ENCODE results near the gene SCN7A.
A peak's percentile ranks its signal among the peaks of the same experiment; 100 is the strongest.

Gene SCN7A

DNA sequence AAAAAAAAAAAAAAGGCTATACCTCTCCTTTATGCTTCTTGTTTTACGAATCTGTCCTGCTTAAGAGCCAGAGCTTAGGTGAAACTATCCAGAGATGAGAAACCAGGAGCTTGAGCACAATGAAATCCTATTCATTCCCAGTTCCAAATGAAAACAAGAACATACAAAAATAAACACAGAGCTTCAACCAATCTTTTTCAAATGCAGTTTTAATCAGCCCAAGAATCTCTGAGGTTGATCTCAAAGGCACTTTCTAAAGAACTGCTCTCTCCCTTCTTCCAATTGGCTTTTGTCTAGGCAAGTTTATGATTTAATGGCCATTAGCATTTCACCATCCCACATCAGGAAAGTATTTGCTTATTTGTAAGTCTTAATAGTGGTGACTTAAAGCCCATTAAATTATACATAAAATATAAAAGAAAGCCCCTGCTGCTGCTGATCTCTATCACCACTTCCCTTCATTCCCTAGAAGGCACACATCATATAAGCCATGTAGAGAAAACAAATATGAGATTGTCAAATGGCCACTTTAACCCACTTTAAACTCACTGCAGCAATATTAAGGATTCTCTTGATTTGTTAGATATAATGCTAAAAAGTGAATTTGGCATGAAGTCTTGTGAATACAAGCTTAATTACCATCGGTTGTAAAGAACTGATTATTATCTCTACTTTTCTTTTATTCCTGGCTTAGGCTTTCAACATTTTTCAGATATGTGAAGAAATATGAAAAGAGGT, 89.0 kb downstream of the SCN7A start:
- DNase-seq (ENCODE audit: low read depth, low spot score) = peak; percentile 5

DNA sequence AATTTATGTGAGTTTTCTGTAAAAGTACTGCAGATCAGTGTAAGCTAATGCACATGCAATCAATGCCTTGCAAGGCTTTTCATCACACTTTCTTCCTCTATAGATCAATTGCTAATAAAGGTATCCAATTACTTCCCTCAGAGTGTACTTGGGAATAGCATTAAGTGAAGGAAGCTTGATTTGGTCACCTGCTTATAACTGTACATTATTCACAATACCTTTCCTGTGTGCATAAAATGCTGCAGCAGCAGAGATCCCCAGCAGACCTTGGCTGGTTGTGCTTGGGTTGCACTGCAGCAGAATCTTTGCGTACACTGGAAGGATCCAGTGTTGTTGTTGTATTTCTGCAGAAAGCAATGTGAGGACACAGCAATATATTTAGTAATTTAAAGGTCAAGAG, 99.8 kb downstream of the SCN7A start:
- no peak for DNase-seq (ENCODE audit: low read depth, low spot score)

DNA sequence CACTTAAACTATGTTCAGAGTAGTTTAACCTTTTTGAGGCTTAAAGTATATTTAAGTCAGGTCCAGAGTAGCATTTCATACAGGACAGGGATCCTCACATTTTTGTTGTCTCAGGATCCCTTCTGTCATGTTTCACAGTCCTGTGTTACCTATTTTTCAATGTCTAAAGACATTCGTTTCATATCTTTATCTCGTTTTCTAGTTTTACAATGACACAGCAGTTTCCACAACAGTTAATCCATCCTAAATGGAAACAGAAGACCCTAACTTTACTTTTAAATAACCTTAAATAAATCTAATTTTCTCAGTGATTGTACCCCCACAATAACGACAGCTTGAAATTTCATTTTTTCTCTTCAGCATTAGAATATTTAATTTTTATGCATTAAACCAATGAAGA, 101.0 kb downstream of the SCN7A start:
- no peak for DNase-seq (ENCODE audit: low read depth, low spot score)

DNA sequence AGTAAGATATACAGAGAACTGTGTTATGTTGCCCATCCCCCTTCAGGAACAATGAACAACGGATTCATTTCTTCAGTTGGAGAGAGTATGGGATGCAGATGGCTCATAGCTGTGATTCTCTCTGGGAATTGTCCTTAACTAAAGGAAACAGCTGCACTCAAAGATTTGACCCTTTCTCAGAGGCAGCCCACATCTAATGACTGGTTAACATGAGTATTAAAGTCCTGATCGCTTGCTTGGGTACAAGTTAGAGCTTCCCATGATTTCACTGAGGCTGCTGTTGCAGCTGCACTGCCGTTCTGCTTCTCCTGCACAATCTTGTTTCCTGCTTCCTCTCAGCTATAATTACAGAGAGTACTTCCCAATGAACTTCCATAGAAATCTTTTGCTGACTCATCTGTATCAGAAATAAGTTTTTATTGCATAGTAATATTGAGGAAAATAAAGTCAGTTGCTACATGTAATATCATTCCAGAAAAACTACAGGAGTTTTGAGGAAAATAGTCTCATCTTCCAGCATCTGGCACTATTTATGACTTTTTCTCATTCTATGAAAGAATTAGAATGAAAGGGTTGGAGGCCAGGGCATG, 105.5 kb downstream of the SCN7A start:
- no peak for DNase-seq (ENCODE audit: low read depth, low spot score)

DNA sequence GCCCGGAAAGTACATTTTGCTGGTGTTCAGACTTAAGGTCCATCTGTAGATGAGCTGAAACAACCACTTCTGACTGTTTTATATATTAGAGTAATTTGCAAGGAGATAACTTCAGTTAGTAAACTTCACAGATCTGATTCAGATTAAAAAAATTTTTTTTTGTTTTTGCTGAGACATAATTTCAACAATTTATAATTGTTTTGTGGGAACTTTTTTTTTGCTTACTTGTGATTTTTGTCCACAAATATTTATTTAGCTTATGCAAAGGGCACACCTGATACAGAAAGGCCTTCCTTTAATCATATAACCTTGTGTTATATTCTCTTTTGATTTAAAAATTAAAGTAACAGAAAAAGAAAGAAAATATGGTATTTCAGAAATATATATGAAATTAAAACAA, 108.7 kb downstream of the SCN7A start:
- no peak for DNase-seq (ENCODE audit: low read depth, low spot score)

DNA sequence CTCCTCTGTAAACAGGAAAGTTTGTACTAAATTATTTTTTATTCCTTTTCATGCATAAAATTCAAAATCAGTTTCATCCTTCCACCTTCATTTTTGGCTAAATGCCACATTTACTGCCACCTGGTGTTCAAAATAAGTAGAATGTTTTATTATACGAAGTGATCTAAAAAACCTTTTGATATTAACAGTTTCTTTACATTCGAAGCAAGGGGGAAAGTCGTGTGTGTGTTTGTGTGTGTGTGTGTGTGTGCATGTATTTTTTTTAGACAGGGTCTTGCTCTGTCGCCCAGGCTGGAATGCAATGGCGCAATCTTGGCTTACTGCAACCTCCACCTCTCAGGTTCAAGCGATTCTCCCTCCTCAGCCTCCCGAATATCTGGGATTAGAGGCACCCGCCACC, 109.3 kb downstream of the SCN7A start:
- peak; percentile 58 for DNase-seq (ENCODE audit: low read depth, low spot score)

DNA sequence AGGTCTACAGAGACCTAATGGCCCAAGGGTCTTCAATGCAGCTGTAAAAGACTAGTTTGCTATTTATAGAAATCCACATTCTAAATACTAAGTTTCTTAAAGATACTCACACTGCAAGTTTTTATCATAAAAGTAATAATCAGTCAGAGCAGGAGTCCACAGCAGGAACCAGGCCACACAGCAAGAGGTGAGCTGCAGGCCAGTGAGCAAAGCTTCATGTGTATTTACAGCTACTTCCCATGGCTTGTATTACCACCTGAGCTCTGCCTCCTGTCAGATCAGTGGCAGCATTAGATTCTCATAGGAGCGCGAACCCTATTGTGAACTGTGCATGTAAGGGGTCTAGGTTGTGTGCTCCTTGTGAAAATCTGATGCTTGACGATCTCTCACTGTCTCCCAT, 111.6 kb downstream of the SCN7A start:
- no peak for DNase-seq (ENCODE audit: low read depth, low spot score)

DNA sequence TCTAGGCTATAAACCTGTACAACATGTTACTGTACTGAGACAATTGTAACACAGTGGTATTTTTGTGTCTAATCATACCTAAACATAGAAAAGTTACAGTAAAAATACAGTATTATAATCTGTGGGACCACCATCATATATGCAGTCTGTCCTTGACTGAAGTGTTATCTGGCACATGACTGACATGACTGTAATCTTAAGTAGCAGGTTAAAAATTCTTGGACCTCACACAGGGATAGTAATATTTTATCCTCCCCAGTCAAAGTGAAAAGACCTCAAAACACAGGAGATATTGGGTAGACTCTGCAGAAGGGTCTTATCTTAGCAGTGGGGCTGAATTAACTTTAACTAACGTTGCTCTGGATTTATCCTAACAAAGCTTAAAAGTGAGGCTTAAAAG, 113.4 kb downstream of the SCN7A start:
- DNase-seq (ENCODE audit: low read depth, low spot score) = no peak

DNA sequence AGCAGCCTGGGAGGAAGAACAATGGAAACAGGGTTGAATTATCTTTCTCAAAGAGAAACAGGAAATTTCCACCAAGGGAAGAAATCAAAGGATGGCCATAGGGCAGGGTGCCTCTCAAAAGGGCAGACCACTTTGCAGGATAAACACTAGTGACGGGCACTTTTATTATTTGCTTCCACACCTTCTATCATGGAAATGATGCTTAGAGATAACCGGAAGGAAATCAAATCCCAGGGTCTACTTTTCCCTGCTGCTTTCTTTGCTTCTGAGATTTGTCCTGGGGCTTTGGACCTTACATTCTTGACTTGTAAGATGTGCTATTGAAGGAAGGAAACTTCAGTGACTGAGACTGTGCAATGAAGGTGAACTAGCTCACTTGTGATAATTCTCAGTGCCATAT, 117.2 kb downstream of the SCN7A start:
- no peak for DNase-seq (ENCODE audit: low read depth, low spot score)

DNA sequence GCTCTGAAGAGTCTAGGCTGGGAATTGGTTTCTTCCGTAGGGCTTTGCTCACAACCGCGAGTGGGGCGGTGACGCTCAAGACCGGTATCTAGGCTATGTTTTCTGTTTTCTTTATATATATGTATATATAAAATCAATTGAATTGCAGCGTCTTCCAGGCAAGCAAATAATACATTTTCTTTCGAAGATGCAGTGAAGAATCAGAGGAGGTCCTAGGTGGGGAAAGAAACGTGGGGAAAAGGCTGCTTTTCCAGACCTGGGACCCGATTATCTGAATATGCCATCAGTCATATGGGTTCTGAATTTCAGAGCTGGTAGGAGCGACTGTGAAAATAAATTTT, 117.6 kb downstream of the SCN7A start:
- no peak for DNase-seq (ENCODE audit: low read depth, low spot score)

DNA sequence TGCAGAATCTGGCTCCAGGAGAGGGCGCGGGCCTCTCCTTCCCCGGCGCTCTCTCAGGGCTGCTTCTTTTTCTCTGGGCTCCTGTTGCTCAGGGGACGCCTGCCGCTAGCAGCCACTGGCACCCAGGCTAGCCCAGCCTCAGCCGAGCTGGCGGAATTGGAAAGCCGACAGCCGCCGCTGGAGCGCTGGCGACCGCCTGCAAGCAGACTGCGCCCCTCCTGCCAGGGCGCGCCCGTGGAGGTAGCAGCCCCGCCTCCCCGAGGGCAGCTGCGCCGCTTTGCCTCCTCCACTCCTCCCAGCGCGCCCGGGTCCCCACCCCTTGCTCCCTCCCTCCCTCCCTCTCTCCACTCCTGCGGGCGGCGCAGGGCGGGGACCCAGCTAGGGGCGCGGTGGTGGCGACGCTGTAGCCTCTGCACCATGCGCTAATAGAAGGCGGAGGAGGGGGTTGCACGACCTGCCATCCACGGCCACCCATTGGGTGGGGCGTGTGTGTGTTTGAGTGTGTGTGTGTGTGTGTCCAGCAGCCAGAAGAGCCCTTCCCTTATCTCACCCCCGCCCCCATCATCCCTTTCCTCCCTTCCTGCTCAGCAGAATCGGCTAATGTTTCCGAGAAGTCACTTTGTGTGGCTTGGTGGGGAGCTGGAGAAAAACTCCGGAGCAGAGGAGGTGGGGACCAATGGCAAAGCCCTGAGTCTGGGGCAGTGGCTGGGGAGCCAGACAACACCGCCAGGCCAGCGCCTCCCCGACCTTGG, 118.1 kb downstream of the SCN7A start, which contains the start of gene SCN9A:
TSS of gene SCN9A (minus strand) at position 209 of the 752 bp plus-strand sequence. CDS start 64,188 bp downstream, outside the sequence.
- DNase-seq (ENCODE audit: low read depth, low spot score) = peak; percentile 85

DNA sequence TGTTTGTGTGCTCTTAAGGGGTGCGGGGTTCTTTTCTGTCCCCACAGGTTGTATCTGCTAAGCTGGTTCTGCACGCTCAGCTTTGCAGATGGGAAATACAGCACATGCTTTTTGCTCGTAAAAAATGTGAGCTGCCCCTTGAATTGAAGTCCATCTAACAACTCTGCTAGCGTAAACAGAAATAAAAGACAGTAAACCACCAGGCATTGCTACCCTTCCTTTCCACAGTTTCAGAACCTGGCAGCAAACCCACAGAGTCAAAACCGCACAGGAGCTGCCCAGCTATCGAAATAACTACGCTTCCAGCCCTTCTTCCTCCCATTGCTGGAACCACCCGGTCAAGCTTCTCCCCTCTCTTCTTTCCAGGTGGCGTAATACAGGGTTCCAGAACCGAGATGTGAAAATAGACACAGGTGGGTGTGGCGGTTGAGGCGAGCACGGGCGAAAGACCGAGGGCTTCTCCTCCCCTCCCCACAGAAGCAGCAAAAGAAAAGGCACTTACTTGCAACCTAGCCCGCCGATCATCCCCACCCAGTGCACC, 118.8 kb downstream of the SCN7A start:
- DNase-seq (ENCODE audit: low read depth, low spot score) = no peak

DNA sequence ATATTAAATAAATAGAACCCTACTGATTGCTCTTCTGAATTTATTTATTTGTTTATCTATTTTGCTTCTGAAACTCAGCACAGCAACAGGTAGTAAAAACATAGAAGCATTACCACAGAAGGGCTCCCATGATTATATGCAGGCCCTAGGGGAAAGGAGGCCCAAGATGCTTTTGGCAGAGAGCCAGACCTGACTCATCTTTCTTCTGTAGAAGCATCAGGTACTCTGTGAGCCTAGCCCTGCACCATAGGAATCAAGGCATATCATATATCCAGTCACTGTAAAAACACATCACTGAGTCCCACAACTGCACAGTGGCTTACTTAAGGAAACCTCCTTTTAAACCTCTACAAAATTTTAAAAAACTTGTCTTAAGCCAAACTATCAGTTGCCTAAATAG, 120.1 kb downstream of the SCN7A start:
- peak; percentile 27 for DNase-seq (ENCODE audit: low read depth, low spot score)

DNA sequence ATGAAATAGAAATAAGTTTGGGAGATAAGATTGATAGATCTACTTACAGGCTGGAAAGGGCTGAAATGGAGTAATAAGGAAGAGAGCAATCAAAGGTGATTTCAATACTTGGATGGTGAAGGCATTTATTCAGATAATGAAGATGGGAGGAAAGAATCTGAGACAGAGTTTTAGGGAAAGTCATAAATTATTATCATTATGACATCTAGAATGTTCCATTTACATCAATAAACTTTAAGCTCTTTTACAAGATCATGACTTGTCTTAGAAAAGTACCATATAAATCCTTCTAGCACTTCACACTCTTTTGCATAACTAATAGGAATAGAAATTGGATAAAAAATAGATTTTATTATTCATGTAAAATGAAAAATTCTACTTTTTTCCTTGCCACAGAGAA, 120.5 kb downstream of the SCN7A start:
- no peak for DNase-seq (ENCODE audit: low read depth, low spot score)

DNA sequence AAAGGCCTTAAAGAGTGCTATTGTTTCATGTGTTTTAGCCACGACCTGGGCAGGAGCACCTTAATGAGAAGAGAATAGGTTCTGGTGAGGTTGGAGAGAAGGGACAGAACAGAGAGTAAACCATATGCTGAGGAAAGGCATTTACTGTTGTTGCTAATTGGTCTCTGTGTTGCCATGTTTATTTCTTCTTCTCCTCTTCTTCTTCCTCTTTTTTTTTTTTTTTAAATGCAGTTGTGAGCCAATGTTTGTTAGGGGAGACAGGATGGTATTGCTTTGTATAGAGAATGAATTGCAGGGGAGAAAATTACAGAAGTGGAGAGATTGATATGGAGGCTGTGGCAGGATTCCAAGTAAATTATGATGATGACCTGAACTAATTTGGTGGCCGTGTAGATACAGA, 120.9 kb downstream of the SCN7A start:
- DNase-seq (ENCODE audit: low read depth, low spot score) = no peak

DNA sequence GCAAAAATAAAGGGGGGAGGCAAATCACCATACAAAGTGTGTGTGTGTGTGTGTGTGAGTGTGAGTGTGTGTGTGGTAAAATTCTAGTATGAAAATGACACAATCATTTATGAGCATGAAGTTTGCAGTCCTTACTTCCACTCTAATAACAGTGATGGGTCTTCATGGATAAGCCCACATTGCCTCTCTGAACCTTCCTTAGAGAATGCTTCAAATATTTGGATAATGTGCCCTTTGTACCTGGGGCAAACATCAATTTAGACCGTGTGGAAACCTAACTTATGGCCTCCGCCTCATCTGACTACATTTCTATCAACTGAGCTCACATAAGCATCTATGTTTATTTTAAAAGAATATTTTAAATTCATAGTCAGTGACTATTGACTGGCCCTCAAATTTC, 122.0 kb downstream of the SCN7A start:
- no peak for DNase-seq (ENCODE audit: low read depth, low spot score)

DNA sequence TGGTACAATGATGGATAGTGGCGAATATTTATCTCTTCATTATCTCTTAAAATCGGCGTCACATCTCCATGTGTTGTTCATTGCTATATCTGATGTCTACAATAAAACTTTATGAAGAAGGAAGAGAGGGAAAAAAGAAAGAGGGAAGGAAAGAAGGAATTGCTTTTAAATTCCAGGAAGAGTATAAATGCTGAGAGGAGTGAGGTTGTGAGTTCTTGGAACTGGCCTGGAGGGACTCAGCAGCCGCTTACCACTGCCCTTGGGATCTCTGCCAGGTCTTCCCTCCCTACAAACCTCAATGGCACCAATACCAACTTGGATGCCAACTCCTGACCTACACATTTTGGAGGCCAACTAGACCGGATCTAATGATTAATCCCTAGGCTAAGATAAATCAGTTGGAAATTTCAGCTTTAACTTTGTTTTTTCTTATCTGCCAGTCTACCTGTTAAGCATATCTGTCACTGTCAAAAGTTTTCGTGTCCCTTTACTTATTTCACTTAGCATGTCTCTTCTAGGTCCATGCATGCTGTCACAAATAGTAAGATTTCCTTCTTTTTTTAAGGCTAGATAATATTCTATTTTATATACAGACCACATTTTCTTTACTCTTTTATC, 128.1 kb downstream of the SCN7A start:
- peak; percentile 72 for DNase-seq (ENCODE audit: low read depth, low spot score)

DNA sequence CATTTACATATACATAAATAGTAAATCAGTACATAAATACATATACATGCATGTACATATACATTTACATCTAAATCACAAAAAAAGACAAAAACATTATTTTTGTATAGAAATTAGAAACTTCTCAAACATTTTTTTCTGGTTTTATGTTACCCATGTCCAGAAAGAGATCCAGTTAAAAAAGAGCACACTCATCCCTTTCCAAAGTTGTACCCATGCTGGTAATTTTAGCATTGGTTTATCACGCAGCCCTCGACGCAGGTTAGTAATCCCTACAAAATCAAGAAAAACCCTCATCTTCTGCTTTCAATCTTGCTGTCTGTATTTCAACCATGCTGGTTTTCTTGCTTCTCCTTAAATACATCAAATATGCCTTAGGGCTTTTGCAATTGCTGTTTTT, 128.8 kb downstream of the SCN7A start:
- no peak for DNase-seq (ENCODE audit: low read depth, low spot score)

DNA sequence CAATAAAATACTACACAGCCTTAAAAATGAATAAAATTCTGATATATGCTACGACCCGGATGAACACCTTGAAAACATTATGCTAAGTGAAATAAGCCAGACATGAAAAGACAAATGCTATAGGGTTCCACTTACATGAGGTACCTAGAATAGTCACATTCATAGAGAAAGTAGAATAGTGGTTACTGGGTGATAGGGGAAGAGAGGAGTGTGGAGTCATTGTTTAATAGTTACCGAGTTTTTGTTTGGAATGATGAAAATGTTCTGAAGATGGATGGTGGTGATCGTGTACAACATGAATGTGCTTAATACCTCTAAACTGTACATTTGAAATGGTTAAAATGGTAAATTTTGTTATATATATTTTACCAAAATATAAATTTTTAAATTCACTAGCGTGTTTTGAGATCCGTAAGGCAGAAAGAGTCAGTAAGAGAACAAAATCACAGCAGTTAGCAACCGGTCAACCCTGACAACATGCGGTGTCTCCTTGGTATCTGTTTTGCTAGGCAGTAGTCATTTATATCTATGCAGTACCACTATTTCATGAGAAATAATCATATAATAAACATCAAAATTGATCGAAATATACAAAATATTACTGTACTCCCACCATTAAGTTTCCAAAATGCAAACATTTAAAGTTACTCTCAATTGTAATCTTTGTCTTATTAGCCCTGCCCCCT, 129.4 kb downstream of the SCN7A start:
- DNase-seq (ENCODE audit: low read depth, low spot score) = no peak

DNA sequence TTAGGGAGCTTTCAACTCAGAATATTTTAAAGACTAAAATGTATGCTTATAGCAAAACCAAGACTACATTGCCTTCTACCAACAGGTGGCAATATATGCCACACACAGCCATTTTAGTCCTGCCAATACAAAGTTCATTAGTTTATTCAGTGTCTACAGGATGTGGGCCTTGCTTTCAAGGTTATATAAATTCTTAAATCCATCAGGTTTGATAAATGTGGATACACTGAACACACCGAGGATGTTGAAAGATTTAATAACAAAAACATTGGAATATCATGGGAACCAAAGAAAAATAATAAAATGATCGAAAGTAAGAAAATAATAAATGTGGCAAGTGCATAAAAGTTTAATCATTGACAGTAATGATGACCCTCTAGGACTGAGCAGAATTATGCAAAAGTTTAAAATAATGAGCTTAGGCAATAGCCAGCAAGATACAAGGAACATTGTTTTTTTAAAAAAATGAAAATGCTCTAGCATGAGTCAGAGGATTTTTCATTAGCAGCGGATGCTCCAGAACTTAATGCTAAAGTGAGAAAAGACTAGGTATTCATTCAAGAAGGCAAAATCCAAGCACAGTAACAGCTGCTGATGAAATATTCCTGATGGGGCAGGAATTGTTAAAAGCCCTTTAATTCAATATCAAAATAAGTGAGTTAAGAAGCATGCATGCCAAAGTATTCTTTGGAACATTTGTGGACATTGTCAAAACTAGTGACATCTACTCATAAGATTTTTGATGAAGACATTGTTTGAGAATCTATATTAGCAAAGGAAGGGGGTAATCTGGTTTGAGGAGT, 132.5 kb downstream of the SCN7A start:
- peak; percentile 50 for DNase-seq (ENCODE audit: low read depth, low spot score)

DNA sequence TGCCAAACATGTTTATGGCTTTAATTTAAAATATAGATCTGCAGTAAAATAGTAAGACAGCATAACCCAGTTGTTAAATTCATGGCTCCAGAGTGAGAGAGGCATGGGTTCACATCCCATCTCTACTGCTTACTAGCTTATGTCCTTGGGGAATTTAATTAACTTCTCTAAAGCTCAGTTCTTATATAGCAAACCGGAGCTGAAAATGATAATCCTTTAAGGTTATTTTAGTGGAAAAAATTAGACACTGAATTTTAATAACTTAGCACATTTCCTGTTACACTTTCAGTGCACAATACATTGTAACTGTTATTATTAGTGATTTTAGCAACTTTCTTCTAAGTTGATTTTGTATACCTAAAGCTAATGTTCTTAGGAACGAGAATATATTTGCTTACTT, 133.1 kb downstream of the SCN7A start:
- no peak for DNase-seq (ENCODE audit: low read depth, low spot score)
